ENCODE results near the gene PIPOX.

The PIPOX gene

GRCh38 chr17:29042679-29043538 is at the start of gene PIPOX:
PIPOX (plus strand) TSS chr17:29043141; CDS start chr17:29043226, 85 bp downstream.
- peak; percentile 98 for DNase-seq

- no peak for DNase-seq
Observed at GRCh38 chr17:28993645-28994426, 49.1 kb upstream of the PIPOX start.

GRCh38 chr17:28996554-28997096 is 46.3 kb upstream of the PIPOX start:
- DNase-seq = no peak

- DNase-seq = no peak
Observed at GRCh38 chr17:28997806-28998205, 45.1 kb upstream of the PIPOX start.

GRCh38 chr17:28999206-28999605 is 43.7 kb upstream of the PIPOX start:
- DNase-seq = no peak

- DNase-seq = no peak
Observed at GRCh38 chr17:29000973-29001372, 42.0 kb upstream of the PIPOX start.

GRCh38 chr17:29002811-29003210 is 40.1 kb upstream of the PIPOX start:
- DNase-seq = no peak

GRCh38 chr17:29003289-29003688 is 39.7 kb upstream of the PIPOX start:
- DNase-seq = no peak

- DNase-seq = no peak
Observed at GRCh38 chr17:29004081-29004692, 38.8 kb upstream of the PIPOX start.

- peak; percentile 56 for DNase-seq
Observed at GRCh38 chr17:29005936-29006511, 36.9 kb upstream of the PIPOX start, which contains the start of gene SEZ6. SEZ6 (minus strand) TSS chr17:29006033; CDS start chr17:29005869, 164 bp downstream.

- no peak for DNase-seq
Observed at GRCh38 chr17:29007456-29007855, 35.5 kb upstream of the PIPOX start.

- no peak for DNase-seq
Observed at GRCh38 chr17:29007860-29008455, 35.0 kb upstream of the PIPOX start.

GRCh38 chr17:29008591-29008990 is 34.4 kb upstream of the PIPOX start:
- no peak for DNase-seq

GRCh38 chr17:29010129-29010528 is 32.8 kb upstream of the PIPOX start:
- DNase-seq = no peak

- DNase-seq = no peak
Observed at GRCh38 chr17:29010586-29010985, 32.4 kb upstream of the PIPOX start.

- no peak for DNase-seq
Observed at GRCh38 chr17:29012535-29012934, 30.4 kb upstream of the PIPOX start.

- DNase-seq = no peak
Observed at GRCh38 chr17:29014716-29015115, 28.2 kb upstream of the PIPOX start.

- no peak for DNase-seq
Observed at GRCh38 chr17:29016345-29017210, 26.4 kb upstream of the PIPOX start.

- DNase-seq = peak; percentile 15
Observed at GRCh38 chr17:29018788-29019474, 24.0 kb upstream of the PIPOX start.

GRCh38 chr17:29019475-29020181 is 23.3 kb upstream of the PIPOX start:
- DNase-seq = peak; percentile 20
